SK-N-SH (cell line): ENCODE data around the gene PPARGC1A. TPM values are rescaled to one million over a fixed set of nuclear protein-coding genes. Genes with fewer than 3 reads are reported as not detected.

Experiments
- CTCF ChIA-PET: fragments of 300-600, 350-600 bp; formaldehyde crosslinking; extraction: SDS; loops from one replicate; lab custom pipeline; 2021; lab: Yijun Ruan, JAX
- POLR2A ChIA-PET: fragments of 350-600 bp; sonication (Branson Sonifier 250); formaldehyde crosslinking; extraction: SDS; loops from one replicate; lab custom pipeline; 2020; ENCODE audit warnings: antibody characterized with exemption, inconsistent platforms; lab: Yijun Ruan, JAX
- DNase-seq: peaks from one replicate; pipeline ENCODE4 v3.0.0; 2012
- H2AFZ ChIP-seq: fragments of 200-600 bp; sonication (generic); 2 replicates; pipeline ENCODE4 v1.8.1; 2016; ENCODE audit warnings: antibody characterized with exemption, mild to moderate bottlenecking, low read depth
- H3F3A ChIP-seq: fragments of 200-600 bp; sonication (generic); replicated peaks from 2 replicates; pipeline ENCODE3; 2016; ENCODE audit warnings: antibody characterized with exemption, mild to moderate bottlenecking; ENCODE audit not compliant: insufficient read depth
- H3K27ac ChIP-seq, 2 experiments: fragments of 200-500 bp in 1 of 2; fragments of 200-600 bp in 1 of 2; sonication (Bioruptor generic) in 1 of 2; sonication (generic), shearing (Covaris generic) in 1 of 2; 2 replicates each; pipeline versions ENCODE4 v1.5.1 to v1.6.1; 2014 to 2016; ENCODE audit warnings: low read depth in 2 of 2, inconsistent platforms in 1 of 2, low read length in 1 of 2, mild to moderate bottlenecking in 1 of 2, mixed read lengths in 1 of 2
- H3K27me3 ChIP-seq: fragments of 200-600 bp; sonication (generic), shearing (Covaris generic); 2 replicates; pipeline ENCODE4 v1.6.1; 2016; ENCODE audit warnings: mixed run types; ENCODE audit not compliant: insufficient read depth
- H3K36me3 ChIP-seq, 2 experiments: fragments of 200-500 bp in 1 of 2; fragments of 200-600 bp in 1 of 2; sonication (Bioruptor generic) in 1 of 2; sonication (generic) in 1 of 2; replicated peaks in 1 of 2; 2 replicates each; pipeline versions ENCODE3 to v1.5.1; 2014 to 2016; ENCODE audit warnings: low read length in 1 of 2, mild to moderate bottlenecking in 1 of 2; ENCODE audit not compliant: insufficient read depth in 2 of 2, control insufficient read depth in 1 of 2
- H3K4me1 ChIP-seq, 2 experiments: fragments of 200-500 bp in 1 of 2; fragments of 200-600 bp in 1 of 2; sonication (Bioruptor generic) in 1 of 2; sonication (generic), shearing (Covaris generic) in 1 of 2; 2 replicates each; pipeline versions ENCODE4 v1.5.1 to v1.6.1; 2014 to 2016; ENCODE audit warnings: low read depth in 1 of 2, low read length in 1 of 2, mixed run types in 1 of 2; ENCODE audit not compliant: insufficient read depth in 2 of 2, control insufficient read depth in 1 of 2
- H3K4me2 ChIP-seq: fragments of 200-600 bp; sonication (generic), shearing (Covaris generic); 2 replicates; pipeline ENCODE4 v1.6.1; 2017; ENCODE audit warnings: mixed run types
- H3K4me3 ChIP-seq, 2 experiments: fragments of 200-500 bp in 1 of 2; fragments of 200-600 bp in 1 of 2; sonication (Bioruptor generic) in 1 of 2; sonication (generic), shearing (Covaris generic) in 1 of 2; 2 replicates each; pipeline versions ENCODE4 v1.5.1 to v1.8.1; 2014 to 2016; ENCODE audit warnings: low read depth in 2 of 2, inconsistent platforms in 1 of 2, low read length in 1 of 2, mild to moderate bottlenecking in 1 of 2, mixed read lengths in 1 of 2, moderate library complexity in 1 of 2
- H3K79me2 ChIP-seq: fragments of 200-600 bp; sonication (generic); 2 replicates; pipeline ENCODE4 v1.8.1; 2017; ENCODE audit warnings: mild to moderate bottlenecking; ENCODE audit not compliant: insufficient read depth
- H3K9ac ChIP-seq: fragments of 200-600 bp; sonication (generic); 2 replicates; pipeline ENCODE4 v1.6.1; 2017; ENCODE audit warnings: mixed run types
- H3K9me2 ChIP-seq: fragments of 200-600 bp; sonication (generic); 2 replicates; pipeline ENCODE4 v1.6.1; 2017; ENCODE audit warnings: mixed run types
- H3K9me3 ChIP-seq: fragments of 200-600 bp; sonication (generic); 2 replicates; pipeline ENCODE4 v1.6.1; 2017; ENCODE audit warnings: mixed run types, mild to moderate bottlenecking, moderate library complexity
- H4K20me1 ChIP-seq: fragments of 200-600 bp; sonication (generic); 2 replicates; pipeline ENCODE4 v1.6.1; 2017; ENCODE audit warnings: mild to moderate bottlenecking, mixed run types; ENCODE audit not compliant: insufficient read depth
- CHD2 ChIP-seq: fragments of 150-350 bp; IDR thresholded peaks from 2 replicates; pipeline ENCODE4 v1.6.1; 2018; ENCODE audit warnings: low read length; ENCODE audit not compliant: partially characterized antibody
- CTCF ChIP-seq: fragments of 200-600 bp; sonication (generic); IDR thresholded peaks from 2 replicates; pipeline ENCODE4 v1.6.1; 2017; ENCODE audit warnings: antibody characterized with exemption, mild to moderate bottlenecking, moderate library complexity
- ELF1 ChIP-seq: IDR thresholded peaks from 2 replicates; pipeline ENCODE4 v1.4.0; 2012
- EP300 ChIP-seq, 2 experiments: IDR thresholded peaks; 2 replicates each; pipeline versions ENCODE4 v1.4.0 to v1.6.1; 2012; ENCODE audit warnings: borderline replicate concordance in 1 of 2, low read depth in 1 of 2, low read length in 1 of 2
- FOSL2 ChIP-seq: IDR thresholded peaks from 2 replicates; pipeline ENCODE4 v1.4.0; 2012; ENCODE audit warnings: low read depth, mild to moderate bottlenecking, moderate library complexity, borderline replicate concordance
- FOXJ3 ChIP-seq: sonication (generic); formaldehyde crosslinking; IDR thresholded peaks from 2 replicates; pipeline ENCODE4 v1.5.1; 2020; ENCODE audit warnings: mild to moderate bottlenecking, missing genetic modification reagents
- FOXM1 ChIP-seq: IDR thresholded peaks from 2 replicates; pipeline ENCODE4 v1.4.0; 2012; ENCODE audit warnings: low read depth, mild to moderate bottlenecking
- GATA2 ChIP-seq: sonication (generic); formaldehyde crosslinking; IDR thresholded peaks from 2 replicates; pipeline ENCODE4 v1.5.0; 2020; ENCODE audit warnings: mild to moderate bottlenecking, missing genetic modification reagents
- JUND ChIP-seq: IDR thresholded peaks from 2 replicates; pipeline ENCODE4 v1.4.0; 2012
- MXI1 ChIP-seq: IDR thresholded peaks from 2 replicates; pipeline ENCODE4 v1.6.1; 2012; ENCODE audit warnings: mild to moderate bottlenecking, low read depth, low read length, improper control_type of control experiment
- RAD21 ChIP-seq: IDR thresholded peaks from 2 replicates; pipeline ENCODE4 v1.6.1; 2012; ENCODE audit warnings: mild to moderate bottlenecking, low read length
- REST ChIP-seq: IDR thresholded peaks from 2 replicates; pipeline ENCODE4 v1.6.1; 2012; ENCODE audit warnings: mild to moderate bottlenecking, low read depth, low read length, moderate library complexity
- RFX5 ChIP-seq: IDR thresholded peaks from 2 replicates; pipeline ENCODE4 v1.6.1; 2012; ENCODE audit warnings: mild to moderate bottlenecking, improper control_type of control experiment, low read length
- RXRA ChIP-seq: IDR thresholded peaks from 2 replicates; pipeline ENCODE4 v1.4.0; 2012; ENCODE audit warnings: low read depth, mild to moderate bottlenecking, borderline replicate concordance
- SIN3A ChIP-seq: IDR thresholded peaks from 2 replicates; pipeline ENCODE4 v1.6.1; 2012; ENCODE audit warnings: low read depth, mild to moderate bottlenecking, low read length, moderate library complexity, borderline replicate concordance
- TCF12 ChIP-seq: IDR thresholded peaks from 2 replicates; pipeline ENCODE4 v1.4.0; 2012
- USF1 ChIP-seq: IDR thresholded peaks from 2 replicates; pipeline ENCODE4 v1.4.0; 2012; ENCODE audit warnings: low read depth, borderline replicate concordance
- USF2 ChIP-seq: fragments of 150-350 bp; IDR thresholded peaks from 2 replicates; pipeline ENCODE4 v1.6.1; 2017; ENCODE audit warnings: antibody characterized with exemption, low read length, low read depth, borderline replicate concordance
- WGBS: methylation state at CpG from one replicate; pipeline ENCODE4 v1.1.6; 2017; ENCODE audit warnings: low lambda C conversion rate; 5-methylcytosine and 5-hydroxymethylcytosine counted together
- polyA plus RNA-seq, 3 experiments: library from polyadenylated mRNA; depleted of rRNA; stranded (reverse); fragments of >200 nt; gene quantifications; 2 replicates each; pipeline ENCODE4 v1.2.3, GENCODE V29; 2012

The PPARGC1A gene
- polyA plus RNA-seq, 1 of the 3 experiments (the other 2 are of a cell fraction): 0.07 TPM

GRCh38 chr4:23818097-23818885 lies 71.6 kb downstream of the PPARGC1A start:
- H3K4me2 ChIP-seq: no peak overlapping the region
- H3K27me3 ChIP-seq: no peaks in the 10 kb centered on the region
- no peaks in the 10 kb centered on the region for H3K36me3 ChIP-seq
- no peak for TF ChIP-seq SIN3A
- TF ChIP-seq FOXM1: no peak
- TF ChIP-seq USF1: no peak
- TF ChIP-seq FOXJ3 (CRISPR knock-in tag): no peak
- TF ChIP-seq RXRA: no peak
- no peak for TF ChIP-seq REST
- no peak for TF ChIP-seq EP300 (IDR thresholded peaks at IDR 0.05; ENCODE audit: borderline replicate concordance in 1 of 2, low read depth in 1 of 2, low read length in 1 of 2)
- no peak for TF ChIP-seq MXI1
- TF ChIP-seq RFX5: no peak
- no peak for TF ChIP-seq USF2
- TF ChIP-seq RAD21: no peak
- TF ChIP-seq CHD2: no peak
- TF ChIP-seq CTCF: no peak
- no peak for TF ChIP-seq JUND
- TF ChIP-seq ELF1: no peak
- TF ChIP-seq GATA2: no peak
- TF ChIP-seq FOSL2: no peak
- TF ChIP-seq TCF12: no peak
- ChIA-PET CTCF (no interaction called here), POLR2A (no interaction called here)
- H3K9ac ChIP-seq: no peak overlapping the region
- no peaks in the 10 kb centered on the region for H3K4me1 ChIP-seq
- no peaks in the 10 kb centered on the region for H3K9me2 ChIP-seq
- no peaks in the 10 kb centered on the region for H3K9me3 ChIP-seq
- 37% methylated on average over 7 of the region's 7 CpGs for WGBS
- H3F3A ChIP-seq: no peaks in the 10 kb centered on the region
- DNase-seq: no peak
- no peaks in the 10 kb centered on the region for H3K79me2 ChIP-seq
- no peak overlapping the region for H2AFZ ChIP-seq
- H3K4me3 ChIP-seq: no peak overlapping the region
- no peak overlapping the region for H3K27ac ChIP-seq
- H4K20me1 ChIP-seq: no peaks in the 10 kb centered on the region
